ENCODE measurements around the gene FRMD4B. TPM values are rescaled to one million over a fixed set of nuclear protein-coding genes. Genes with fewer than 3 reads are reported as not detected.

FRMD4B gene
- total and polyA plus RNA-seq, 2 experiments from 2014 or later, result not detected

DNA sequence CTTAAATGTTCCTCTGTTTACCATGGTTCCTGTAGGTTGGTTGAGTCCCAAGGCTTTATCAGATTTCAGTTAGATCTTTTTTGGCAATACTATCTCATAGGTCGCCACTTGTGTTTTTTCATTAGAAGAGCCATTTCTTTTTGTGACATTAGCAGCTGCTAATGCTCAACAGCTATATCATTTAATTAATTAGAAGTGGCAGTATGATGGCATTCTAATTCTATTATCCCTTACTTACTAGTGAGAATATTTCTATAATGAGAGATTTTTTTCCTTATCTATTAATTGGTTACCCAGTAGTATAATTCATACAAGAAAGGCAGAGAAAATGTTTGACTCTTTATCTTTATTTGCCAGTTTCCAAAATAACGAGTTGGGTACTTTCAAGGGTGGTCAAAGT, 25.2 kb downstream of the FRMD4B start:
- H3K9me3 ChIP-seq (ENCODE audit: low read depth), result no peaks in the 10 kb centered on the region
- peaks cover 13% of the 10 kb centered on the region for H3K4me1 ChIP-seq (ENCODE audit: insufficient read depth)
- no peaks in the 10 kb centered on the region for H3K9me2 ChIP-seq (ENCODE audit: insufficient read depth)
- H3K79me2 ChIP-seq (ENCODE audit: insufficient read depth), result no peaks in the 10 kb centered on the region
- H3K4me2 ChIP-seq (ENCODE audit: unreplicated experiment), result no peak overlapping the region
- H2AFZ ChIP-seq, result no peak overlapping the region
- no peak overlapping the region for H3K9ac ChIP-seq
- TF ChIP-seq EZH2 (IDR thresholded peaks at IDR 0.05; ENCODE audit: insufficient read depth, poor library complexity, severe bottlenecking) (no peak), EZH2phosphoT487 (IDR thresholded peaks at IDR 0.05; ENCODE audit: insufficient read depth, low read depth) (no peak)
- no peak for DNase-seq
- no peak overlapping the region for H3K4me3 ChIP-seq
- no peaks in the 10 kb centered on the region for H4K20me1 ChIP-seq (ENCODE audit: insufficient read depth)
- H3F3A ChIP-seq (ENCODE audit: insufficient read depth), result no peaks in the 10 kb centered on the region
- 67 to 72% methylated on average over 2 of the region's 2 CpGs for WGBS, 2 experiments (ENCODE audit: low coverage in 1 of 2, low lambda C conversion rate in 2 of 2, missing lambda C conversion rate in 2 of 2)
- in situ Hi-C loops (cut with MboI), result no loop called here
- H3K36me3 ChIP-seq (ENCODE audit: low read depth), result no peaks in the 10 kb centered on the region
- 0 out of 2 replicates have a peak, but pooled peaks cover 8% of the 10 kb centered on the region for H3K27me3 ChIP-seq (replicated peaks; ENCODE audit: insufficient read depth)
- no peak overlapping the region for H3K27ac ChIP-seq

DNA sequence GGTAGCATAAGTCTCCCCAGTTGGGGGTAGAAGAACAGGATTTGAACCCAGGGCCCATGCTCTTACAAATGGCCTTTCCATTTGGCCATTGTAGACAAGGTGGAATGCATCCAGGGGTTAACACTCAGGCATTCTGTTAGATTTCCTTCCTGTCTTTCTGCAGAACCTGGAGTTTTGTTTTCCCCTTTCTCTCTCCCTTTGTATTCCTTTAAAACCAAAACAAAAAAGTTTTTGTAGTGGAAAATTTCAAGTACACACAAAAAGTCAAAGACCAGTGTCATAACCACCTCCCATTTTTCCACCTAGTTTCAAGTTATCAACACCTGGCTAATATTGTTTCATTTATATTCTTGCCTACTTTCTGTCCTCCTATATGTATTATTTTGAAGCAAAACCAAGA, 26.0 kb downstream of the FRMD4B start:
- in situ Hi-C loops (cut with MboI), result no loop called here
- no peak for TF ChIP-seq EZH2phosphoT487 (IDR thresholded peaks at IDR 0.05; ENCODE audit: insufficient read depth, low read depth)
- TF ChIP-seq EZH2 (IDR thresholded peaks at IDR 0.05; ENCODE audit: insufficient read depth, poor library complexity, severe bottlenecking), result no peak

DNA sequence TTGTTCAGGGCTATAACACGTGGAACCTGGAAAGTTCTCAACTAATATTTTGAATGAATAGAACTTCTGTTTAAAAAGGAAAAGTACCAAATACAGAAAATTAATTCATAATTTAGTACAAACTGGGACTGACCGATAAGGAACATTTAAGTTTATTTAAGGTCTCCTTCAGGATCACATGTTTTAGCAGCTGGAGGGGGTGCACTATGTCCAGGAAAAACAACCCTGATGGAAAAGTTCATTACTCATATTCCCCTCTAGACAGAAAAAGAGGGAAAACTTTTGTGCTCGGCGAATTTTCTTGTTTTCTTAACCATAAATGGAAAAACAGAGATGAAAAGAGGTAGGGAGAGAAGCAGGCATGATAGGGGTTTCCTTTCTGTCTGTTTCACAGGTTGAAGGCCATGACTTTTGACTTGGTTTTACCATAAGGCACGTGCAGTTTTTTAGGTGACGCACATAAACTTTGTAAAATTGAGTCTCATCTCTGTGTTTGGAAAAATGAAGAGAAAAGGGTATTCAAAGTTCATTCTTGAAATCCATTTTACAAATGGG, 26.5 kb downstream of the FRMD4B start:
- in situ Hi-C loops (cut with MboI), result no loop called here
- no peak overlapping the region for H3K4me2 ChIP-seq (ENCODE audit: unreplicated experiment)

More for the DNA sequence above, 26.0 kb downstream of the FRMD4B start:
- no peak overlapping the region for H3K4me3 ChIP-seq
- H3K27me3 ChIP-seq (replicated peaks; ENCODE audit: insufficient read depth), result 0 out of 2 replicates have a peak, but pooled peaks cover 8% of the 10 kb centered on the region
- H3F3A ChIP-seq (ENCODE audit: insufficient read depth), result no peaks in the 10 kb centered on the region
- H3K79me2 ChIP-seq (ENCODE audit: insufficient read depth), result no peaks in the 10 kb centered on the region
- DNase-seq, result no peak
- H3K4me1 ChIP-seq (ENCODE audit: insufficient read depth), result peaks cover 12% of the 10 kb centered on the region
- no peak overlapping the region for H3K27ac ChIP-seq
- no peaks in the 10 kb centered on the region for H4K20me1 ChIP-seq (ENCODE audit: insufficient read depth)
- no peaks in the 10 kb centered on the region for H3K36me3 ChIP-seq (ENCODE audit: low read depth)
- H3K9me3 ChIP-seq (ENCODE audit: low read depth), result no peaks in the 10 kb centered on the region
- no peak overlapping the region for H2AFZ ChIP-seq
- H3K9me2 ChIP-seq (ENCODE audit: insufficient read depth), result no peaks in the 10 kb centered on the region
- H3K4me2 ChIP-seq (ENCODE audit: unreplicated experiment), result no peak overlapping the region
- H3K9ac ChIP-seq, result no peak overlapping the region

DNA sequence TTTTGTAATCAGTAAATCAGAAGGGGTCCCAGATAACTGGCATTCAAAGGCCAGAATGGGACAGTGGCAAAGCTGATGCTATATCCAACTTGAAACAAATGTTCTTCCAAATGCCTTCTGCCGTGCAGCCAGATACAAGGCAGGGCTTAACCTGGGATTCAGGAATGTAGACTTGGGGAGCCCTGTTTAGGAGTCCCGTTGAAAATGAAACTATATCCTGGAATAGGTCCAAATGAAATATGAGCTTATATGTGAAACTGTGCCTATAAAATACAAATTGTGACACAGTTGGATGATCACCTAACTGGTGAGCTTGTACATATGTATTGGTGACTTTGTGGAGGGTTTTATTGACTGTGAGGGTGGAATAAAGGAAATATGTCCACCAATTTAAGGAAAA, 28.7 kb downstream of the FRMD4B start:
- TF ChIP-seq EZH2 (IDR thresholded peaks at IDR 0.05; ENCODE audit: insufficient read depth, poor library complexity, severe bottlenecking) (no peak), EZH2phosphoT487 (IDR thresholded peaks at IDR 0.05; ENCODE audit: insufficient read depth, low read depth) (no peak)
- Histone ChIP-seq H3K27ac (no peak overlapping the region), H3K4me2 (ENCODE audit: unreplicated experiment) (no peak overlapping the region), H3K9me3 (ENCODE audit: low read depth) (no peaks in the 10 kb centered on the region), H3F3A (ENCODE audit: insufficient read depth) (no peaks in the 10 kb centered on the region), H3K4me3 (no peak overlapping the region), H4K20me1 (ENCODE audit: insufficient read depth) (no peaks in the 10 kb centered on the region), H3K36me3 (ENCODE audit: low read depth) (no peaks in the 10 kb centered on the region), H3K4me1 (ENCODE audit: insufficient read depth) (no peaks in the 10 kb centered on the region), H3K79me2 (ENCODE audit: insufficient read depth) (no peaks in the 10 kb centered on the region), H3K9ac (no peak overlapping the region), H3K27me3 (replicated peaks; ENCODE audit: insufficient read depth) (peaks cover 22% of the 10 kb centered on the region; the same call in 1 of the 2 replicates), H3K9me2 (ENCODE audit: insufficient read depth) (no peaks in the 10 kb centered on the region), H2AFZ (no peak overlapping the region)
- WGBS, 2 experiments (ENCODE audit: low coverage in 1 of 2, low lambda C conversion rate in 2 of 2, missing lambda C conversion rate in 2 of 2), result 53 to 66% methylated on average over 2 of the region's 2 CpGs
- in situ Hi-C loops (cut with MboI), result no loop called here
- no peak for DNase-seq

More for the DNA sequence above, 26.5 kb downstream of the FRMD4B start:
- Histone ChIP-seq H3K27me3 (replicated peaks; ENCODE audit: insufficient read depth) (peaks cover 10% of the 10 kb centered on the region; the same call in 1 of the 2 replicates), H3K4me1 (ENCODE audit: insufficient read depth) (peaks cover 7% of the 10 kb centered on the region), H3K79me2 (ENCODE audit: insufficient read depth) (no peaks in the 10 kb centered on the region), H3F3A (ENCODE audit: insufficient read depth) (no peaks in the 10 kb centered on the region), H2AFZ (no peak overlapping the region), H3K27ac (no peak overlapping the region), H4K20me1 (ENCODE audit: insufficient read depth) (no peaks in the 10 kb centered on the region), H3K4me3 (no peak overlapping the region), H3K36me3 (ENCODE audit: low read depth) (no peaks in the 10 kb centered on the region), H3K9me2 (ENCODE audit: insufficient read depth) (no peaks in the 10 kb centered on the region), H3K9ac (no peak overlapping the region), H3K9me3 (ENCODE audit: low read depth) (no peaks in the 10 kb centered on the region)
- WGBS, 2 experiments (ENCODE audit: low coverage in 1 of 2, low lambda C conversion rate in 2 of 2, missing lambda C conversion rate in 2 of 2), result 55 to 57% methylated on average over 6 of the region's 6 CpGs
- no peak for DNase-seq
- TF ChIP-seq EZH2 (IDR thresholded peaks at IDR 0.05; ENCODE audit: insufficient read depth, poor library complexity, severe bottlenecking), result no peak
- TF ChIP-seq EZH2phosphoT487 (IDR thresholded peaks at IDR 0.05; ENCODE audit: insufficient read depth, low read depth), result no peak

DNA sequence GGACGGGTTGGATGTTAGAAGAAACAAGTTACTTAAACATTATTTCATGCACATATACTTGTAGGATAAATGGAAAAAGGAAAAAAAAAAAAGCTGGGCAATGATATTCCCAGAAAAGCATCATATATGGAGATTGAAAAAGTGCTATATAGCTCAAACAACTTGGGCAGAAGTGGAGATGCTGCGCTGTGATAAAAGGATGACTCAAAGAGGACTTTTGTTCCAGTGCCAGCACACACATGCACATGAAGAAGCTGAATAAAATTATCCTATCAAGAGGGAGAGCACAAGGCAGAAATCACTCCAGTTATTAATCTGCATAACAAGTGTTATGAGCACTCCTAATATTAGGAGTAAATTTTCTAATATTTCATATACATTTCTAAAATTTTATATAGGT, 30.9 kb downstream of the FRMD4B start:
- no peak overlapping the region for H3K27ac ChIP-seq
- H2AFZ ChIP-seq, result no peak overlapping the region
- no peak overlapping the region for H3K4me2 ChIP-seq (ENCODE audit: unreplicated experiment)
- no peaks in the 10 kb centered on the region for H4K20me1 ChIP-seq (ENCODE audit: insufficient read depth)
- no peaks in the 10 kb centered on the region for H3K9me2 ChIP-seq (ENCODE audit: insufficient read depth)
- H3K79me2 ChIP-seq (ENCODE audit: insufficient read depth), result no peaks in the 10 kb centered on the region
- H3F3A ChIP-seq (ENCODE audit: insufficient read depth), result no peaks in the 10 kb centered on the region
- H3K9me3 ChIP-seq (ENCODE audit: low read depth), result no peaks in the 10 kb centered on the region
- peaks cover 15% of the 10 kb centered on the region; the same call in 1 of the 2 replicates for H3K27me3 ChIP-seq (replicated peaks; ENCODE audit: insufficient read depth)
- TF ChIP-seq EZH2phosphoT487 (IDR thresholded peaks at IDR 0.05; ENCODE audit: insufficient read depth, low read depth) (no peak), EZH2 (IDR thresholded peaks at IDR 0.05; ENCODE audit: insufficient read depth, poor library complexity, severe bottlenecking) (no peak)
- in situ Hi-C loops (cut with MboI), result no loop called here
- no peaks in the 10 kb centered on the region for H3K4me1 ChIP-seq (ENCODE audit: insufficient read depth)
- DNase-seq, result peak; percentile 12
- H3K4me3 ChIP-seq, result no peak overlapping the region
- H3K36me3 ChIP-seq (ENCODE audit: low read depth), result no peaks in the 10 kb centered on the region
- no peak overlapping the region for H3K9ac ChIP-seq
- 88 to 91% methylated on average over 2 of the region's 2 CpGs for WGBS, 2 experiments (ENCODE audit: low coverage in 1 of 2, low lambda C conversion rate in 2 of 2, missing lambda C conversion rate in 2 of 2)
